SK-N-SH treated with all-trans-retinoic acid at 6 μM for 48 hours (cell line): ENCODE data around the gene EBF4.

ENCODE experiments used
- ARNTL ChIP-seq: fragments of 450-650 bp; formaldehyde crosslinking; IDR thresholded peaks from 2 replicates; pipeline ENCODE4 v1.5.0; 2020; ENCODE audit warnings: low read depth, mild to moderate bottlenecking, moderate library complexity, borderline replicate concordance
- BACH2 ChIP-seq: fragments of 250-450 bp; sonication (Bioruptor Pico); IDR thresholded peaks from 2 replicates; pipeline ENCODE4 v1.9.0; 2021; ENCODE audit warnings: mild to moderate bottlenecking, borderline replicate concordance
- CREB5 ChIP-seq: fragments of 250-450 bp; sonication (Bioruptor Pico); IDR thresholded peaks from 2 replicates; pipeline ENCODE4 v1.5.1; 2020; ENCODE audit warnings: low read depth, mild to moderate bottlenecking, moderate library complexity
- CSDC2 ChIP-seq: fragments of 250-450 bp; sonication (Bioruptor Pico); IDR thresholded peaks from 2 replicates; pipeline ENCODE4 v1.5.0; 2020; ENCODE audit warnings: mild to moderate bottlenecking, moderate library complexity
- CSRNP3 ChIP-seq: fragments of 250-450 bp; sonication (Bioruptor Pico); IDR thresholded peaks from 2 replicates; pipeline ENCODE4 v1.5.1; 2021; ENCODE audit warnings: mild to moderate bottlenecking, moderate library complexity
- ISL1 ChIP-seq: fragments of 250-450 bp; sonication (Bioruptor Pico); IDR thresholded peaks from 2 replicates; pipeline ENCODE4 v2.1.2; 2022; ENCODE audit warnings: mild to moderate bottlenecking, moderate library complexity
- OSR1 ChIP-seq: fragments of 250-450 bp; sonication (Bioruptor Pico); IDR thresholded peaks from 2 replicates; pipeline ENCODE4 v1.8.0; 2022; ENCODE audit warnings: moderate library complexity, mild to moderate bottlenecking, inconsistent platforms
- PATZ1 ChIP-seq: fragments of 250-450 bp; sonication (Bioruptor Pico); IDR thresholded peaks from 2 replicates; pipeline ENCODE4 v1.8.0; 2020; ENCODE audit warnings: mild to moderate bottlenecking, moderate library complexity, borderline replicate concordance
- POU6F1 ChIP-seq: fragments of 250-450 bp; sonication (Bioruptor Pico); IDR thresholded peaks from 2 replicates; pipeline ENCODE4 v1.8.0; 2021; ENCODE audit warnings: low read depth, mild to moderate bottlenecking, moderate library complexity, borderline replicate concordance
- RARB ChIP-seq: fragments of 250-450 bp; sonication (Bioruptor Pico); IDR thresholded peaks from 2 replicates; pipeline ENCODE4 v1.8.0; 2021; ENCODE audit warnings: mild to moderate bottlenecking, moderate library complexity
- TCF4 ChIP-seq: fragments of 250-450 bp; sonication (Bioruptor Pico); IDR thresholded peaks from 2 replicates; pipeline ENCODE4 v1.8.0; 2021; ENCODE audit warnings: mild to moderate bottlenecking, moderate library complexity, borderline replicate concordance
- TOX ChIP-seq: fragments of 250-450 bp; sonication (Bioruptor Pico); IDR thresholded peaks from 2 replicates; pipeline ENCODE4 v1.8.0; 2021; ENCODE audit warnings: mild to moderate bottlenecking, moderate library complexity, borderline replicate concordance
- ZFP3 ChIP-seq: fragments of 250-450 bp; sonication (Bioruptor Pico); IDR thresholded peaks from 2 replicates; pipeline ENCODE4 v1.5.0; 2020; ENCODE audit warnings: mild to moderate bottlenecking, moderate library complexity

GRCh38 chr20:2706688-2707352, 14.2 kb downstream of the EBF4 start:
- TF ChIP-seq RARB, result no peak
- TF ChIP-seq PATZ1 (CRISPR knock-in tag), result no peak
- TF ChIP-seq ARNTL (CRISPR knock-in tag), result no peak
- no peak for TF ChIP-seq CSDC2 (CRISPR knock-in tag)
- no peak for TF ChIP-seq TCF4 (CRISPR knock-in tag)
- TF ChIP-seq ZFP3 (CRISPR knock-in tag), result no peak
- no peak for TF ChIP-seq POU6F1 (CRISPR knock-in tag)
- no peak for TF ChIP-seq OSR1 (CRISPR knock-in tag)
- TF ChIP-seq CSRNP3, result no peak
- TF ChIP-seq CREB5, result no peak
- no peak for TF ChIP-seq TOX (CRISPR knock-in tag)
- TF ChIP-seq ISL1 (CRISPR knock-in tag), result no peak
- TF ChIP-seq BACH2, result no peak
